Measurements from ENCODE around the gene SLBP.
A peak's percentile ranks its signal among the peaks of the same experiment; 100 is the strongest.

GRCh38 chr4:1721003-1721665 is 9.0 kb upstream of the SLBP start, which contains the start of the genes TACC3 and TMEM129:
- TF ChIP-seq CTCF (IDR thresholded peaks at IDR 0.05) (no peak), POLR2A (IDR thresholded peaks at IDR 0.05) (peak; percentile 10 to 66)

Measured in adrenal gland (tissue), 5 donors.